Limb (tissue), 2 donors: ENCODE data around the gene SOX13.
A peak's percentile ranks its signal among the peaks of the same experiment; 100 is the strongest.

Experiments used
- DNase-seq, 2 donors: peaks; one replicate each; pipeline ENCODE4 v3.0.0-alpha.2; 2016; ENCODE audit errors: extremely low spot score in 2 of 2

The SOX13 gene

DNA sequence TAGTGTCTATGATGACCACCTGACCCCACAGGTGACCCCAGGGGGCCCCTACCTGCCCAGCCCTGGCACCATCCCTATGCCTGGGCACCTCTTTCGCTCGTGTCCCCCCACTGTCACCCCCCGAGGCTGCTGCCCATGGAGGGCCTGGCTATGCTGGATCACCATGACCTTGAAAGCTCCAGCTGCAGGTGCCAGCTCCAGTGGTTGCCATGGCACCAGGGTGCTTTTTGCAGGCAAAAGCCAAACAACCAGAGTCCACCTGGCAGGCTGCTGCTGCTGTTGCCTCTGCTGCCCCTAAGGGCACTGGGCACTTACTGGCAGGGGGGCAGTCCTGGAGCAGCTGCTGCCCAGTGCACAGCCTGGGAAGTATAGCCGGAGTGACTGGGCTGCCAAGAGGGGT lies 57.3 kb downstream of the SOX13 start:
- no peak for DNase-seq

- DNase-seq: no peak
Observed at GRCh38 chr1:204130981-204131892, 58.3 kb downstream of the SOX13 start.

GRCh38 chr1:204131978-204132377 lies 59.1 kb downstream of the SOX13 start:
- no peak for DNase-seq

DNA sequence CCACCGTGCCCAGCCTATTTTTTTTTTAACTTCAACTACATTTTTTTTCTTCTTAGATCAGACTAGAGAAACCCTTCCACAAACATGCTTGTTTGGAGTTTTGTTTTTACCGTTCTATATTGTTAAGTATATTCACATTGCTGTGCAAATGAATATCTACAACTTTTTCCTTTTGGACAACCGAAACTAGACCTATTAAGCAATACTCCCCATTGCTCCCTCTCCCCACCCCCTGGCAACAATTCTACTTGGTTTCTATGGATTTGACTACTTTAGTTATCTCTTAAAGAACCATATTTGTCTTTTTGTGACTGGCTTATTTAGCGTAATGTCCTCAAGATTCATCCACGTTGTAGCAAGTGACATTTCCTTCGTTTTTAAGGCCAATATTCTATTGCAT lies 59.8 kb downstream of the SOX13 start:
- DNase-seq: no peak

- DNase-seq: no peak
Observed at GRCh38 chr1:204134103-204134502, 61.2 kb downstream of the SOX13 start.

DNA sequence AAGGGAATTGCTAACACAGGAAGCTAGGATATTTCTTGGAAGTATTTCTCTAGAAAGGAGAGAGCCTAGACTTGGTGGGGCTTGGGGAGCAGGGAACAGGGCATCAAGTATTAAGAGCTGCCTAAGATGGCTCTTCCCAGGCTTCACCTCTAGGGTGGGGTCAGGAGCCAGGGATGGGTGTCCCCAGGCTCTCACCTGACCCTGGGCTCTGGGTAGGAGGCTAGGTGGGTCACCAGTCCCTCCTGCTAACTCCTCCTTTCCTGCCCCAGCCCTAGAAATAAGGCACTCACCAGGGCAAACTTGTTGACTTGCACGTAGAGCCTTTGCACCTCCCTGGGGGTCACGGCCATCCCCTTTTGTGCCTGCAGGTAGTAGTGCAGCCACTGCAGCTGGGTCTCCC lies 63.9 kb downstream of the SOX13 start:
- no peak for DNase-seq

GRCh38 chr1:204139088-204139487 lies 66.2 kb downstream of the SOX13 start:
- no peak for DNase-seq

DNA sequence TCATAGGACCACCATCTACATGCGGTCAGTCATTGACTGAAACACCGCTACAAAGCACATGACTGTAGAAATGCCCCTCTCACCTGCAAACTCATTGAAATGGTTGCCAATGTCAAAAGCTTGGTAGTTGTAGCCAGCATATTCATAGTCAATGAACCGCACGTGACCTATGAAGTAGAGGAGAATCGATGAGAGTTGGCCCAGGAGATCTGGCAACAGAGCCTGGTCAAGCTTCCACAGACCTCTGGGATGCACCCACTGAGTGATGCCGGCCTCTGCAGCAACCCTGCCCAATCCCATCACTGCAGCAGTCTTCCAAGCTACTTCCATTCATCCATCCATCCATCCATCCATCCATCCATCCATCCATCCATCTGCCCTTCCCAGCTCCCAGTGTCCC lies 67.0 kb downstream of the SOX13 start:
- DNase-seq: no peak

GRCh38 chr1:204141131-204141530 lies 68.2 kb downstream of the SOX13 start:
- DNase-seq: no peak

DNA sequence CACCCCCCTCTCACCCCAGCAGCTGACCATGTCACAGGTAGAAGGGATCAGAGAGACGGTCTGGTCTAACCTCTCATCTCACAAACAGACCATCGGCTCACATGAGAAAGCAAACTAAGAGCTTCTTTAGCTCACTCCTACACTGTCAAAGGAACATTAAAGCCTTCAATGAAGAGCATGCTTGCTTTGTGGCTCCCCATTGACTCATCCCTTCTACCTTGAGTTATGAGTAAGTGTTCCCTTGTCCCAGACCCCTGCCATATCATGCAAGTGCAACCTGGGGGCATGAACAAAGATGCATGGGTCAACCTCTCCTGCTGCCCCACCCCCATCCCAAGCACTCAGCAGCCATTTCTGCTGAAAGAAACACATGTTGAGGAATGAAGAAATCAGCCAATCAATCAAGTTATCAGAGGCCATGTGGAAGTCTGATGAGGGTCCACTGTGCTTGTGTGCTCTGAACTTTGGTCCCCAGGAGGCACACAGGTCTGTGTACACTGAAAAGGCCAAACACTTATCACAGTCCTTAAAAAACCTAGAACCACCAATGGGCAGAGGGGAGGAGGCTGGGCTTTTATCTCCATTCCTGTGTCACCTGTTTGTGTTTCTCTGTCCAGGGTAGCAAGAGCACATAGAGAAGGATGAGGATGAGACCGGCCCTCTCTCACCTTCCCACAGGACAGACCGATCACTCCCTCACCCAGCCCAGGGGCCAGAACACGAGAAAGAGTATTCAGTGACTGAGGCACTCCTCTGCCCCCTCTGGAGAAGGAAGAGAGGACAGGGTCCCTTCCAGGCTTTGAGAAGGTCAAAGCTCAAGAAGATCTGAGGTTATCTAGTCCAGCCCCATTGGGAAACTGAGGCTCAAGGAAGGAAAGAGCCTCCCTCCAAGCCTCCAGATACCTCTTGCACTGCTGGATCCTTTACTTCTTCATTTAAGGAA lies 69.4 kb downstream of the SOX13 start:
- DNase-seq: no peak

DNA sequence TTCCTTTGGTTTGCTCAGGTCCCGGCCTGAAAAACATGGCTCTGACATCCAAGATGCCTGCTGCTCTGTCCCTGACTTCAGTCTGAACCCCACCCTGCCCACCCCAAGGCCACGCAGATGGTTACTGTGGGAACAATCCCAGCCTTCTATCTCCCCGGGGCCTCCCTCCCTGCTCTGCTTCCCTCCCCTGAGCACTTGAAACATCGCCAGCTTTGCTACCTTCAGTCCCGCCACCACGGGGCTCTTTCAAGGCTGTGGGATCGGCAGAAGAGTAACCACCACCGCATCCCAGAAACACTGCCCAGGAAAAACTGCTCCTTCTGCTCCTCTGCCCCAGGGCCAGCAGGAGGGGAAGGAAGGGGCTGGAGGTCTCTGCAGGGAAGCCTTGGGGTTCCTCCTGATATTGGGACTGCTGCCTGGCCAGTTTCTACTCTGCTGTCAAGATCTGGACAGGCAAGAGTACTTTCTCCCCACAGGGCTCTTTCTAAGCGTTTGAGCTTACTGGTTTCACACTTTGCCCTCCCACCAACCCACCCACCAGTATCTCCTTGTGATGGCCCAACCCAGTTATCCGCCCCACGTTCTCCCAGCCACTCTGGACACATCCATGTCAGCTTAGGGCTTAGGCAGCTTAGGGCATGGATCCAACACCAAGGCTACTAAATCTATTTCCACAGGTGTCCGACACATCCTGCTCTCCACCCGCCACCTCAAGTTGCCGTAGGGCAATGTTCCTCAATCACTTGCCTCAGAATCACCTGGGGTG lies 70.5 kb downstream of the SOX13 start:
- DNase-seq: no peak

DNA sequence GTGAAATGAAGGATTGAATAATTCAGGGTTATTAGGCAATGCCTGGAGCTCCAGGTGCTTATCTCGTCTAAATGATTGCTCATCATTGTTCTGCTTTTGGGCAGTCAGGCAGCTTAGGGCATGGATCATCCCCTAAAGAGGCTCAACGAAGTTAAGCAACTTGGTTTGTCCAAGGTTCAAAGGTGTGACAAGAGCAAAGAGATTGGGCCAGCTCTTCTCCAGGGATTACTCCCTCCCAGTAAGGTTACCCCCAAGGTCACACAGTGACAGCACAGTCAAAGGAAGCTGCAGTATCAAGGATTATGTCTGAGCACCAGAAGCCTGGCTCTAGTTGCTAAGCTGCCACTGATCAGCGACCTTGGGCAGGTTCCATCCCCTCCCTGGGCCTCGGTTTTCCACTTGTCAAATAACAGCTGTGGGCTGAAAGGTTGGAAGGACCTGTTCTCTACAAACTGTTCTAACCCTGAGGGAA lies 72.2 kb downstream of the SOX13 start:
- no peak for DNase-seq

- no peak for DNase-seq
Observed at GRCh38 chr1:204146309-204146708, 73.4 kb downstream of the SOX13 start.

DNA sequence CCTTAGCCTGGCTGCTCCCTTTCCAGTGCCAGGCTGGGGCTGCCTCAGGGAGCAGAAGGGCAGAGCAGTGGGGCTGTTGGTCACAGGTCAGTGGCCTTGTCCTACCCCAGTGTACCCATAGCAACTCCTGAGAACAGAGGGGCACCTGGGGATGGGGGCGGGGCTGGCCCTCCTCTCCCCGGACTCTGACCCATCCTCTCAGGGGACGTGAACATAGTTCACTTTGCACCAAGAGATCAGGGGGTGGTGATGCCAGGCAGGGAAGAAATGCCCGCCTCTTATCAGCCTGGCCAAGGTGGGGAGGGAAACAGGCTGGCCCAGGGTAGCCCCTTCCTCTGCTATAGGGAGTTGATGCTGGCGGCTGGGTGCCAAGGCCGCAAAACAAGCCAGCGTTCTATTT lies 74.0 kb downstream of the SOX13 start:
- no peak for DNase-seq

GRCh38 chr1:204147406-204148383 lies 74.8 kb downstream of the SOX13 start:
- no peak for DNase-seq

DNA sequence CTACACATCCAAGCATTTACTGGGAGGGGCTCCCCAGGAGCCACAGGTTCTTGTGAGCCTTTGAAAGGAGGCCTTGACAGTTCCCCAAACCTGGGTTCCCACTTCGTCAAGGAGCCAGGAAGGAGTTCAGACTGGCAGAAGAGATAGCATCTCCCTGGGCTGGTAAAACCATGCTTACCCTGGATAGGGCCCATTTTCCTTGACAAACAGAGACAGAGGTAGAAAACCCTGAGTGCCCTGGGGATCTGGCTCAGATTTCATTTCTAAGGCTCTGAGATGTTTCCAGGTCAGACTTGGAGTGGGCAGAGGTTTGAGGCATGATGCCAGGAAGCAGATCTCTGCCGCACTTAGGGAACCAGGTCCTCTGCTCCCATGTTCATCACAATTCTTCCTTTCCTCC lies 76.2 kb downstream of the SOX13 start:
- DNase-seq: no peak

GRCh38 chr1:204149635-204150565 lies 77.0 kb downstream of the SOX13 start:
- DNase-seq: peak in 1 of 2 donors; percentile 24

DNA sequence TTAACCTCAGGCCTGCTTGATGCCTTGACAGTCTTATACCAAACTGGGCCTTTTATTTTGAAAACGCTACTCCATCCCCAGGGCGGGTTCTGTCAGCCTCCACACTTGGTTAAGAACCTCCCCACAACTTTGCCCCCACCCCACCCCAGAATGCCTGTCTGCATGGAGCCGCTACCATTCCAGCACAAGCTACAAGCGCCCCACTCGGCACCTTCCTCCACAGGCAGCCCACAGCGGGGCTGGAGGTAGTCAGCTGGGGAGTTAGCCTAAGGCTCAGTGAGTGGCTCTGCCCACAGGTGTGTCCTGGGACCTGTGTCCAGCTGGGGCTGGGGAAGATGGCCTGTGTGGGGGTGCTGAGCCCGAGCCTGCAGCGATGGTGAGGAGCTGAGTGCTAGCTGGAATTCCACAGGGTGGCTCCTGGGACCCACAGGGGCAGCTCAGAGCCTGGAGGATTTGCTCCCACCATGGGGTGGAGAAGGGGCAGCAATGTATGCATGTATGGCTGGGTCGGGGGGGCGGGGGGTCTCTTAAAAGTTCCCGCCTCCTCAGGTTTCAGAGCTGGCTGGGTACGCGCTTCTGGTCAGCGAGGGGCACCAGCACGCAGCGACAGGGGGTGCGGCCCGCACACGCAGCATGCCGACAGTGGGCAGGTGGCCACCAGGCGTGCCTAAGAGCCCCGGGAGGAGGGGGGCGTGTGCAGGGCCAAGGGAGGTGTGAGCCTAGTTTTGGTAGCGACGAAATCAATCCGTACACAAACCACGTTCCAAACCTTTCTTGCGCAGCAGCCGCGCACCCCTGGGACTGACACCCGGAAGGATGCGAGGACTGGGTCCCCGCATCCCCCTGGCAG lies 78.0 kb downstream of the SOX13 start:
- peak in 1 of 2 donors; percentile 65 for DNase-seq
